Epithelial cell of esophagus (primary cell): ENCODE data around the gene CAPZB.

Experiments
- DNase-seq: peaks from one replicate; pipeline ENCODE4 v3.0.0; 2010; ENCODE audit warnings: low read depth
- H3K4me3 ChIP-seq: 2 replicates; pipeline ENCODE4 v1.5.1; 2011; ENCODE audit warnings: mild to moderate bottlenecking, low read length, control low read depth
- CTCF ChIP-seq: IDR thresholded peaks from 2 replicates; pipeline ENCODE4 v1.5.1; 2011; ENCODE audit warnings: low read depth, mild to moderate bottlenecking, low read length, control low read depth, inconsistent platforms; ENCODE audit not compliant: insufficient read depth; ENCODE audit errors: missing control alignments

The CAPZB gene

GRCh38 chr1:19484798-19485361 lies 459 bp downstream of the CAPZB start:
- no peak for DNase-seq
- TF ChIP-seq CTCF: no peak
- H3K4me3 ChIP-seq: peak overlapping the region; percentile 91

DNA sequence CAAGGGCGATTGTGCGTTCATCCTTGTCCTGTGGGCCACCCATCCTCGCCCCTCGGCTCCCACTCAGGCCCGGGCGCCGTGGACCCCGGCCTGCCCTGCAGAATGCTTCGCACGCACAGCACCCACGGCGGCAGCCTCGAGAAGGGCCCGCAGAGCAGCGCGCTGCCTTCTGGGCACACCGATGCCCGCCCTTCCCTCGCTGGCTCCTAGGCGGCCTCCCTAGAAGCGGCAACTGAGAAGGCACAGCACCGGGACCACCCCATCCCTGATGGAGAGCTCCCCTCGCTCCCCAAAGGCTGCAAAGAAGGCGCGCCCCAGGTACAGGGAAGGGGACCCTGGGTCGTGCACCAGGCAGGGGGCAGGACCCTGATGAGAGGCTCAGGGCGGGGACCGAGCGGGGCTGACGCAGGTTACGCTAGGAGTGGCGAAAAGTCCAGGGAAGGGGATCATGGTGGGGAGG lies 971 bp downstream of the CAPZB start:
- TF ChIP-seq CTCF: no peak
- no peak for DNase-seq
- H3K4me3 ChIP-seq: peak overlapping the region; percentile 91

DNA sequence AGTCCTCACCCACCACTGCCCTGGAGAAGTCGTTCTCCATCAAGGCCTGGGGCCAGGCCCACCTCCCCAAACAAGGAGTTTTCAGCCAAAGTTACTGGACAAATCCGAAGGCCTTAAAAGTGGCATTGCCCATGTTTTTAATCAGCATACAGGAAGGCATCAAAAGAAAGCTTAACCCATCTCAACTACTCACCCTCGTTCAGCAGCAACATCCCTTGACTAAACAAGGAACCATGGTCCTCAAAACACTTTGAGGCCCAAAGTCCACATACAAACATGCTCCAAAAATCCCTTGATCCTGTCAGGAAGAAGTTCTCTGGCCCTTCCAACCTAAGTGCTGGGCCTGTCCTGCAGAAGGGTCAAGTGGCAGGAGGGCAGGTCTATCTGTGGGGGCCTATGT lies 1.6 kb downstream of the CAPZB start:
- TF ChIP-seq CTCF: no peak
- no peak for DNase-seq
- peak overlapping the region; percentile 91 for H3K4me3 ChIP-seq

DNA sequence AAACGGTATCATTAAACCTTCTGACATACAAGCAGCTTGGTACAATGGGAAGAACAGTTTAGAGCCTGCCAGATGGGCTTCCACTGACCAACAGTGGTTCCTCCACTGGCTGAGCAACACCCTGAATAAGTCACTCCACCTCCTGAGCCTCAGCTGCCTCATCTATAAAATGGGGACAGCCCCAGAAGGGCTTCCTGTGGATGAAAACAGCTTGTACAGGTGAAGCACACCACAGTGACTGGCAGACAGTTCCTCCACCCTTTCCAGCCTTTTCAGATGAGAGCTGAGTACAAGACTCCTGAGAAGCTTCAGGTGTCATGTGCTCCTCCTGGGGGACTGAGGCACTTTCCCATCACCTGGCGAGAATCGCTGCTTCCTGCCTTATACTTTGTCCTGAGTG lies 2.1 kb downstream of the CAPZB start:
- TF ChIP-seq CTCF: no peak
- H3K4me3 ChIP-seq: peak overlapping the region; percentile 91
- DNase-seq: no peak

DNA sequence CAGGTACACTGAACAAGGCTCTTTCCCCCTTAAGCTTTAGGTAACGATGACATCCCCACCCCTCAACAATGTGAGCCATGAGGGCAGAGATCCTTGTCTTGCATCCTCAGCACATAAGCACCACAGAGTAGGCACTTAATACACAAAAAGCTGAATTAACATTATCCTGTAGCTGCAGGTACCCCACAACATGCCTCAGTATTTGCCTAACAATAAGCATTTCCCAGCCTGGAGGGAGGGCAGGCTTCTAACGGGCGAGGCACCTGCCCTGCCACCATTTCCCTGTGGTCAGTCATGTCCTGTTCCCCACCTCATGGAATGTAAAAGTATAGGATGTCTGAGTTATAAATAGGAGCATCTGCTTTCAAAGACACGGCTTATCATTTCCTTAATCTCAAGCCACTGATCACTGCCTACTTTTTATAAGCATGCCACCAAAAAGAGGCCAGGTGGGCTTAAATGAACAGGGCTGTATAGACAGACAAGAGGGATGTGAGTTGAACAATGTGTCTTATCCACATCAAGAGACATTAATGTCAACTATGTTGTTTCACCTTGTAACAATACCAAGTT lies 3.4 kb downstream of the CAPZB start:
- H3K4me3 ChIP-seq: no peak overlapping the region
- no peak for DNase-seq
- TF ChIP-seq CTCF: no peak

DNA sequence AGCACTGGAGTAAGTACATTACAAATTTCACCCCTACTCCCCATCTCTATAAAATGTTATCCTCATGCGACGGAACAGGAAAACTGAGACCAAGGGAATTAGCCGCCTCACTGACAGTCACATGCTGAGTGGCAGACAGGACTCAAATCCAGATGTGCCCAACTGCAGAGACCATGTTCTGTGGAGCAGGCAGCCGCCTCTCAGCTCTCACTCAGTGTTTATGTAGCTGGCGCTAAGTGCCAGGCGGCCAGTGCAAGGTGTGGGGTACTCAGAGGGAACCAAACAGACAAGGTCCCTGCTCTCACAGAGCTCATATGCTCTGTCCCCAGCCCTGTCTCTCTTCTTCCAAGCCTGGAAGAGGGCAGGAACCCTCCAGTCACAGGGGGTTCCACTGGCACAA lies 5.1 kb downstream of the CAPZB start:
- TF ChIP-seq CTCF: no peak
- DNase-seq: no peak
- H3K4me3 ChIP-seq: no peak overlapping the region
